ENCODE results near the gene ANTXR1. TPM values are rescaled to one million over a fixed set of nuclear protein-coding genes. Genes with fewer than 3 reads are reported as not detected.

The ANTXR1 gene
- total and polyA plus RNA-seq, 2 experiments from 2014 or later, result 29.1 to 34.7 TPM

- no peak overlapping the region for H3K4me3 ChIP-seq
- TF ChIP-seq CTCF (IDR thresholded peaks at IDR 0.05; ENCODE audit: poor library complexity), result no peak
- TF ChIP-seq EZH2phosphoT487 (IDR thresholded peaks at IDR 0.05; ENCODE audit: low read depth, severe bottlenecking, unreplicated experiment), result no peak
- TF ChIP-seq EZH2 (IDR thresholded peaks at IDR 0.05; ENCODE audit: borderline replicate concordance), result no peak
- no peak for DNase-seq (ENCODE audit: low spot score)
- 59% methylated on average over 2 of the region's 2 CpGs for WGBS (ENCODE audit: low lambda C conversion rate, missing lambda C conversion rate)
- no peak overlapping the region for H3K4me2 ChIP-seq
- H3K79me2 ChIP-seq, result no peaks in the 10 kb centered on the region
- no peaks in the 10 kb centered on the region for H3K36me3 ChIP-seq (replicated peaks; ENCODE audit: insufficient read depth, low read depth)
- no peaks in the 10 kb centered on the region for H3K9me3 ChIP-seq (ENCODE audit: low read depth)
- no peaks in the 10 kb centered on the region for H4K20me1 ChIP-seq (ENCODE audit: insufficient read depth, poor library complexity, severe bottlenecking)
- no peaks in the 10 kb centered on the region for H3K27me3 ChIP-seq
- H2AFZ ChIP-seq, result no peak overlapping the region
- no peaks in the 10 kb centered on the region for H3K9me2 ChIP-seq (replicated peaks; ENCODE audit: insufficient read depth)
- peak overlapping the region; percentile 39 for H3K27ac ChIP-seq
- peaks cover 12% of the 10 kb centered on the region for H3K4me1 ChIP-seq (ENCODE audit: insufficient read depth)
These were observed 239.0 kb downstream of the ANTXR1 start for GRCh38 chr2:69251943-69252342.

- H3K4me1 ChIP-seq (ENCODE audit: insufficient read depth), result peaks cover 12% of the 10 kb centered on the region
- H3K4me2 ChIP-seq, result no peak overlapping the region
- H3K36me3 ChIP-seq (replicated peaks; ENCODE audit: insufficient read depth, low read depth), result no peaks in the 10 kb centered on the region
- H3K4me3 ChIP-seq, result no peak overlapping the region
- H3K9me2 ChIP-seq (replicated peaks; ENCODE audit: insufficient read depth), result no peaks in the 10 kb centered on the region
- no peak for DNase-seq (ENCODE audit: low spot score)
- H2AFZ ChIP-seq, result no peak overlapping the region
- H3K27ac ChIP-seq, result peak overlapping the region; percentile 57
- H4K20me1 ChIP-seq (ENCODE audit: insufficient read depth, poor library complexity, severe bottlenecking), result no peaks in the 10 kb centered on the region
- H3K27me3 ChIP-seq, result no peaks in the 10 kb centered on the region
- TF ChIP-seq CTCF (IDR thresholded peaks at IDR 0.05; ENCODE audit: poor library complexity) (no peak), EZH2 (IDR thresholded peaks at IDR 0.05; ENCODE audit: borderline replicate concordance) (no peak), EZH2phosphoT487 (IDR thresholded peaks at IDR 0.05; ENCODE audit: low read depth, severe bottlenecking, unreplicated experiment) (no peak)
- 84% methylated on average over 2 of the region's 2 CpGs for WGBS (ENCODE audit: low lambda C conversion rate, missing lambda C conversion rate)
- H3K9me3 ChIP-seq (ENCODE audit: low read depth), result no peaks in the 10 kb centered on the region
- no peaks in the 10 kb centered on the region for H3K79me2 ChIP-seq
These were observed 240.1 kb downstream of the ANTXR1 start for GRCh38 chr2:69253112-69253511.

GRCh38 chr2:69253611-69254301 lies 240.8 kb downstream of the ANTXR1 start:
- DNase-seq (ENCODE audit: low spot score), result peak; percentile 57
- Histone ChIP-seq H3K79me2 (no peaks in the 10 kb centered on the region), H3K27me3 (no peaks in the 10 kb centered on the region), H3K9me3 (ENCODE audit: low read depth) (no peaks in the 10 kb centered on the region), H3K4me3 (no peak overlapping the region), H4K20me1 (ENCODE audit: insufficient read depth, poor library complexity, severe bottlenecking) (no peaks in the 10 kb centered on the region), H3K27ac (peak overlapping the region; percentile 57), H3K4me2 (no peak overlapping the region), H3K36me3 (replicated peaks; ENCODE audit: insufficient read depth, low read depth) (no peaks in the 10 kb centered on the region), H2AFZ (no peak overlapping the region), H3K4me1 (ENCODE audit: insufficient read depth) (peaks cover 12% of the 10 kb centered on the region), H3K9me2 (replicated peaks; ENCODE audit: insufficient read depth) (no peaks in the 10 kb centered on the region)
- 67% methylated on average over 8 of the region's 8 CpGs for WGBS (ENCODE audit: low lambda C conversion rate, missing lambda C conversion rate)
- TF ChIP-seq CTCF (IDR thresholded peaks at IDR 0.05; ENCODE audit: poor library complexity) (no peak), EZH2phosphoT487 (IDR thresholded peaks at IDR 0.05; ENCODE audit: low read depth, severe bottlenecking, unreplicated experiment) (no peak), EZH2 (IDR thresholded peaks at IDR 0.05; ENCODE audit: borderline replicate concordance) (no peak)

Measured in hepatocyte (in vitro differentiated cells).